ENCODE data around the gene CDHR2.

CDHR2 gene

DNA sequence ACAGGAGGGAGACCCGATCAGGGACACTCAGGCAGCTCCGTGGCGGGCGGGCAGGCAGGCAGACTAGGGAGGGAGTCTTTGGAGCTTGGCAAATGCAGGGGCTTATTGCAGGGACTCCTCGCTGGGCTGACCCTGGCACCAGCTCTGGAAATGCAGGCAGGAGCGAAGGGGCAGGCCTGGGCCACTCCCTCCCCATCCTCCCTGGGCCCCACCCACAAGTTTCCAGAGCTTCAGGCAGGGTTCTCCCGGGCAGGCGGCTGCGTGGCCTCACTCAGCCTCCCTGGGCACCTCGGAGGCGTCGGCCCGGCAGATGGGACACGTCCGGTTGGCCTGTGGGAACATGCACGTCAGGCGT lies 20.4 kb upstream of the CDHR2 start (continued):
- no peak for TF ChIP-seq ZNF8 (CRISPR knock-in tag; IDR thresholded peaks at IDR 0.05)
- TF ChIP-seq TOX (CRISPR knock-in tag; IDR thresholded peaks at IDR 0.05; ENCODE audit: borderline replicate concordance) = no peak
- no peak for TF ChIP-seq BACH2 (CRISPR knock-in tag; IDR thresholded peaks at IDR 0.05; ENCODE audit: borderline replicate concordance)
- no peak for TF ChIP-seq SNAI2 (CRISPR knock-in tag; IDR thresholded peaks at IDR 0.05)
- TF ChIP-seq, protein P1, sequence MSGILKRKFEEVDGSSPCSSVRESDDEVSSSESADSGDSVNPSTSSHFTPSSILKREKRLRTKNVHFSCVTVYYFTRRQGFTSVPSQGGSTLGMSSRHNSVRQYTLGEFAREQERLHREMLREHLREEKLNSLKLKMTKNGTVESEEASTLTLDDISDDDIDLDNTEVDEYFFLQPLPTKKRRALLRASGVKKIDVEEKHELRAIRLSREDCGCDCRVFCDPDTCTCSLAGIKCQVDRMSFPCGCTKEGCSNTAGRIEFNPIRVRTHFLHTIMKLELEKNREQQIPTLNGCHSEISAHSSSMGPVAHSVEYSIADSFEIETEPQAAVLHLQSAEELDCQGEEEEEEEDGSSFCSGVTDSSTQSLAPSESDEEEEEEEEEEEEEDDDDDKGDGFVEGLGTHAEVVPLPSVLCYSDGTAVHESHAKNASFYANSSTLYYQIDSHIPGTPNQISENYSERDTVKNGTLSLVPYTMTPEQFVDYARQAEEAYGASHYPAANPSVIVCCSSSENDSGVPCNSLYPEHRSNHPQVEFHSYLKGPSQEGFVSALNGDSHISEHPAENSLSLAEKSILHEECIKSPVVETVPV (CRISPR knock-in tag; IDR thresholded peaks at IDR 0.05) = no peak
- no peak for TF ChIP-seq ISL1 (CRISPR knock-in tag; IDR thresholded peaks at IDR 0.05)

DNA sequence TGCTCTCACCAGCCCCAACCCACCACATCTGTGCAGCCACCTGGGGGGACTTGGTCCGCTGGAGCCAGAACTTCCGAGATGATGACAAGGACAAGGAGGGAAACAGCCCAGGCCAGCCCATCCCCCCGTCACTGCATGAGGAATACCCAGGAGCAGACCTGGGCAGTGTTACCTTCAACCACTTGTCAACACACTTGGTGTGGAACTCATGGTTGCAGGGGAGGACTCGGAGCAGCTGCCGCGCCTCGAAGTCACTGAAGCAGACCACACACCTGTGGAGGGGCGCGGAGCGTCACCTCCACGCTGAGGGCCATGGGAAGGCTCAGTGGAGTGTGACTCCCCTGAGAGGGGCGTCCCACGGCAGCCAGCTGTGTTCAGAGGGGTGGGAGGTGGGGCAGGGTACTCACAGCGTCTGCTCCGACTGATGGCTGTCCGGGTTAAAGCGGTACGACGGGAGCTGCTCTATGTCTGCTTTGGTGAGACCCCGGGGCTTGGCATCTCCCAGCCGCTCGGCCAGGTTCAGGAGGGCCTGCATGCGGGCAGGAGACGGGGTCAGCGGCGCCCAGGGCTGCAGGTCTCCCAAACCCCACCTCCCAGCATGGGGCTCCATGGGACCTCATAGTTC lies 19.9 kb upstream of the CDHR2 start:
- no peak for TF ChIP-seq ZFP30 (CRISPR knock-in tag; IDR thresholded peaks at IDR 0.05)
- no peak for TF ChIP-seq TOX (CRISPR knock-in tag; IDR thresholded peaks at IDR 0.05; ENCODE audit: borderline replicate concordance)
- no peak for TF ChIP-seq OSR1 (CRISPR knock-in tag; IDR thresholded peaks at IDR 0.05)
- TF ChIP-seq GLIS3 (CRISPR knock-in tag; IDR thresholded peaks at IDR 0.05) = no peak
- no peak for ATAC-seq

DNA sequence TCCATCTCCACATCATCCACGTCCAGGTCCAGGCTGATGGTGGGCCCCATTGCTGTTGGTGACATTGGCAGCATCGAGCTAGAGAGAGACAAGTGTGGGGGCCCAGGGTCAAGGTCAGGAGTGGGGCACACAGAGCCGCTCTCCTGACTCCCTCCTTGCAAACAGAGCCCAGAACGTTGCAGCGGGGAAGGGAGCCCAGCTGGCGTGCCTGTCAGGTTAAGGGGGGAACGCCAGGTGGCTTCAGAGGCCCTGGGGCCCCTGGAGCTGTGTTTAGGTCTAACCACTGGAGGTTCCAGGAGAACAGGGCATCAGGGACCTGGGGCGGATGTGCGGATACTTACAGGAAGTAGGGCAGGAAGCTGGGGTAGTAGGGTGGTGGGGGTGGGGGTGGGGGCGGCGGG lies 19.4 kb upstream of the CDHR2 start:
- no peak for TF ChIP-seq BACH2 (CRISPR knock-in tag; IDR thresholded peaks at IDR 0.05; ENCODE audit: borderline replicate concordance)
- TF ChIP-seq CSDC2 (CRISPR knock-in tag; IDR thresholded peaks at IDR 0.05) = no peak
- no peak for TF ChIP-seq ZNF8 (CRISPR knock-in tag; IDR thresholded peaks at IDR 0.05)
- TF ChIP-seq ZNF565 (CRISPR knock-in tag; conservative IDR thresholded peaks at IDR 0.05; ENCODE audit: low read depth) = no peak
- no peak for TF ChIP-seq ZNF70 (CRISPR knock-in tag; IDR thresholded peaks at IDR 0.05)
- TF ChIP-seq, protein P2, sequence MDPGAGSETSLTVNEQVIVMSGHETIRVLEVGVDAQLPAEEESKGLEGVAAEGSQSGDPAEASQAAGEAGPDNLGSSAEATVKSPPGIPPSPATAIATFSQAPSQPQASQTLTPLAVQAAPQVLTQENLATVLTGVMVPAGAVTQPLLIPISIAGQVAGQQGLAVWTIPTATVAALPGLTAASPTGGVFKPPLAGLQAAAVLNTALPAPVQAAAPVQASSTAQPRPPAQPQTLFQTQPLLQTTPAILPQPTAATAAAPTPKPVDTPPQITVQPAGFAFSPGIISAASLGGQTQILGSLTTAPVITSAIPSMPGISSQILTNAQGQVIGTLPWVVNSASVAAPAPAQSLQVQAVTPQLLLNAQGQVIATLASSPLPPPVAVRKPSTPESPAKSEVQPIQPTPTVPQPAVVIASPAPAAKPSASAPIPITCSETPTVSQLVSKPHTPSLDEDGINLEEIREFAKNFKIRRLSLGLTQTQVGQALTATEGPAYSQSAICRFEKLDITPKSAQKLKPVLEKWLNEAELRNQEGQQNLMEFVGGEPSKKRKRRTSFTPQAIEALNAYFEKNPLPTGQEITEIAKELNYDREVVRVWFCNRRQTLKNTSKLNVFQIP (CRISPR knock-in tag; IDR thresholded peaks at IDR 0.05; ENCODE audit: borderline replicate concordance, low read depth) = no peak
- no peak for TF ChIP-seq ISL1 (CRISPR knock-in tag; IDR thresholded peaks at IDR 0.05)
- no peak for ATAC-seq

DNA sequence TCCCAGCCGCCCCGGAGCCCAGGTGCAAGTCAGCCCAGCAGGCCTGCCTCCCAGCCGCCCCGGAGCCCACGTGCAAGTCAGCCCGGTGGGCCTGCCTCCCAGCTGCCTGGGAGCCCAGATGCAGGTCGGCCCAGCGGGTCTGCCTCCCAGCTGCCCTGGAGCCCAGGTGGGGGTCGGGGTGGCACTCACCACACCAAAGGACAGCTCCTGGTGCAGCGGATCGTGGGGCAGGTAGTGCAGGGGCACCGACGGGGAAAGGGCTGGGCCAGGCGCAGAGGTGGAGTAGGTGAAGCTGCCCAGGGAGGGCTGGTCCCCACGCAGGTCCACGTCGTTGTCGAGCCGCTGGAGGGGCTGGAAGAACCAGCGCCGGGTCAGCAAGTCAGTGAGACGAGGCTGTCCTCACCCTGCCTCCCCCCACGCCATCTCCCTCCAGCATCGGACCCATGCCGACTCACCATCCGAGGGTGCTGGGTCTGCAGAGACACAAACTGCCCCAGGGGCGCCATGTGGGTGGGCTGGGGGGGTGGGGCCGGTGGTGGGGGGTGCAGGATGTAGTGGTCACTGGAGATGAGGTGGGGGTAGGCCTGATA lies 18.7 kb upstream of the CDHR2 start:
- TF ChIP-seq, protein P3, sequence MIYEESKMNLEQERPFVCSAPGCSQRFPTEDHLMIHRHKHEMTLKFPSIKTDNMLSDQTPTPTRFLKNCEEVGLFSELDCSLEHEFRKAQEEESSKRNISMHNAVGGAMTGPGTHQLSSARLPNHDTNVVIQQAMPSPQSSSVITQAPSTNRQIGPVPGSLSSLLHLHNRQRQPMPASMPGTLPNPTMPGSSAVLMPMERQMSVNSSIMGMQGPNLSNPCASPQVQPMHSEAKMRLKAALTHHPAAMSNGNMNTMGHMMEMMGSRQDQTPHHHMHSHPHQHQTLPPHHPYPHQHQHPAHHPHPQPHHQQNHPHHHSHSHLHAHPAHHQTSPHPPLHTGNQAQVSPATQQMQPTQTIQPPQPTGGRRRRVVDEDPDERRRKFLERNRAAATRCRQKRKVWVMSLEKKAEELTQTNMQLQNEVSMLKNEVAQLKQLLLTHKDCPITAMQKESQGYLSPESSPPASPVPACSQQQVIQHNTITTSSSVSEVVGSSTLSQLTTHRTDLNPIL (CRISPR knock-in tag; IDR thresholded peaks at IDR 0.05; ENCODE audit: low read depth) = no peak
- TF ChIP-seq ARNTL (CRISPR knock-in tag; IDR thresholded peaks at IDR 0.05; ENCODE audit: borderline replicate concordance, low read depth) (no peak), ESRRG (CRISPR knock-in tag; IDR thresholded peaks at IDR 0.05) (no peak), OSR1 (CRISPR knock-in tag; IDR thresholded peaks at IDR 0.05) (no peak), GLIS3 (CRISPR knock-in tag; IDR thresholded peaks at IDR 0.05) (no peak), ZNF70 (CRISPR knock-in tag; IDR thresholded peaks at IDR 0.05) (no peak)
- ATAC-seq = no peak

DNA sequence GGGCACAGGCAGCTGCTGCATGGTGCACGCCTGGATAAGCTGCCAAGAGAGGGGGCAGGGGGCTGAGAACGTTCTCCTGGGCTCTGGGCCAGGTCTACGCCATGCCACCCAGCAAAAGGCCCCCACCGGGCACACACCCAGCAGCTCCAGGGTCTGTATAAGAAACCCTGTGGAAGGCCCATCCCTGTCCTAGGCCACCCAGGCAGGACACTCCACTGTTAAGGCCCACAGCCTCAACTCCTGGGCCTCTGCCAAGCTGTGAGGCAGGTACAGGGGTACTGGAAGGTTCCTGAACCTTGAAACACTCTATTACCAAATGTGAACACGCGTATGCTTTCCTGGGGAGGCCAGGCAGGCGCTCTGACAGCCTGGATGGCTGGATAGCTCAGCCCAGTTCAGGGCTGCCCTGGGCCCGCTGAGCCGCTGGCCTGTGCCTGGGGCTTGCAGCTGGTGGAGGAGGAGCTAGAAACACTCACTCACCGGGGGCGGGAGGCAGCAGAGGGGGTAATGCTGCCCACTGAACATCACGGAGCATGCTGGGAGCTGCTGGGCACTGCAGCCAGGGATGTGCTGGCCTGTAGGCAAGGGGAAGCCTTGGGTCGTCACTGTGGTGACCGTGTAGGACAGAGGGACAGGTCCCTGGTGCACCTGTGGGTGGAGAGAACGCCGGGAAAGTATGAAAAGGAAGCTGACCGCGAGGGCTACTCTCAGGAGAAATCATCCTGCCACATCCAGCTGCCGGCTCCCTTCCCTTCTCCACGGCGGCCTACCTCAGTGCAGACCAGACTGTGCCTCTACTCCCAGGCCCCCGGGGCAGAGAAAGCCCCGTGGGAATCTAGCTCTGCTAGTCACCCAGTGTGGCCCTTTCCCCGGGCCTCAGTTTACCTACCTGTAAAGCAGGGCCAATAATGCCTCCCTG lies 17.9 kb upstream of the CDHR2 start:
- TF ChIP-seq ZFP3 (CRISPR knock-in tag; IDR thresholded peaks at IDR 0.05) (no peak), ESRRG (CRISPR knock-in tag; IDR thresholded peaks at IDR 0.05) (no peak), TCF4 (CRISPR knock-in tag; IDR thresholded peaks at IDR 0.05; ENCODE audit: borderline replicate concordance) (no peak), ZNF70 (CRISPR knock-in tag; IDR thresholded peaks at IDR 0.05) (no peak), ZC3H10 (CRISPR knock-in tag; IDR thresholded peaks at IDR 0.05) (no peak), SNAI2 (CRISPR knock-in tag; IDR thresholded peaks at IDR 0.05) (no peak), RARB (CRISPR knock-in tag; IDR thresholded peaks at IDR 0.05) (no peak), ISL1 (CRISPR knock-in tag; IDR thresholded peaks at IDR 0.05) (no peak)
- peak; percentile 46 for ATAC-seq
